ENCODE results near the gene TENM4.

DNA sequence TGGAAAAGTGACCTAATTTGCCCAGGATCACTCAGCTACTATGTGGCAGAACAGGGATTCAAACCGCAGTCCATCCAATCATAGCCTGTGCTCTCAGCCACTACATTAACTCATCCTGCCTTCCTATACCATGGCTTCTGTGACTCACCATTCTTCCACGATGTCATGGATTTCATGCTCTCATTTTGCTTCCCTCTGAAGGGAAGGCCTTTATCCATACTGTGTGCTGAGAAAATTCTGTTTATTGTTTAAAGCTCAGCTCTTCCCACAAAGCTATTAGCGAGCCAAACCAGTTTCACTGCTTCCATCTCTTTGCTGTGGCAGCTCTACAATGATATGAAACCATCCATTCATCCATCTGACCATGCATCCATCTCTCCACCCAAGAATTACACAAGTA is 289.9 kb downstream of the TENM4 start:
- TF ChIP-seq TAF1 (IDR thresholded peaks at IDR 0.05; ENCODE audit: low read depth) = no peak
- no peak for TF ChIP-seq ZBTB7A (IDR thresholded peaks at IDR 0.05; ENCODE audit: low read depth)
- TF ChIP-seq, protein P1, sequence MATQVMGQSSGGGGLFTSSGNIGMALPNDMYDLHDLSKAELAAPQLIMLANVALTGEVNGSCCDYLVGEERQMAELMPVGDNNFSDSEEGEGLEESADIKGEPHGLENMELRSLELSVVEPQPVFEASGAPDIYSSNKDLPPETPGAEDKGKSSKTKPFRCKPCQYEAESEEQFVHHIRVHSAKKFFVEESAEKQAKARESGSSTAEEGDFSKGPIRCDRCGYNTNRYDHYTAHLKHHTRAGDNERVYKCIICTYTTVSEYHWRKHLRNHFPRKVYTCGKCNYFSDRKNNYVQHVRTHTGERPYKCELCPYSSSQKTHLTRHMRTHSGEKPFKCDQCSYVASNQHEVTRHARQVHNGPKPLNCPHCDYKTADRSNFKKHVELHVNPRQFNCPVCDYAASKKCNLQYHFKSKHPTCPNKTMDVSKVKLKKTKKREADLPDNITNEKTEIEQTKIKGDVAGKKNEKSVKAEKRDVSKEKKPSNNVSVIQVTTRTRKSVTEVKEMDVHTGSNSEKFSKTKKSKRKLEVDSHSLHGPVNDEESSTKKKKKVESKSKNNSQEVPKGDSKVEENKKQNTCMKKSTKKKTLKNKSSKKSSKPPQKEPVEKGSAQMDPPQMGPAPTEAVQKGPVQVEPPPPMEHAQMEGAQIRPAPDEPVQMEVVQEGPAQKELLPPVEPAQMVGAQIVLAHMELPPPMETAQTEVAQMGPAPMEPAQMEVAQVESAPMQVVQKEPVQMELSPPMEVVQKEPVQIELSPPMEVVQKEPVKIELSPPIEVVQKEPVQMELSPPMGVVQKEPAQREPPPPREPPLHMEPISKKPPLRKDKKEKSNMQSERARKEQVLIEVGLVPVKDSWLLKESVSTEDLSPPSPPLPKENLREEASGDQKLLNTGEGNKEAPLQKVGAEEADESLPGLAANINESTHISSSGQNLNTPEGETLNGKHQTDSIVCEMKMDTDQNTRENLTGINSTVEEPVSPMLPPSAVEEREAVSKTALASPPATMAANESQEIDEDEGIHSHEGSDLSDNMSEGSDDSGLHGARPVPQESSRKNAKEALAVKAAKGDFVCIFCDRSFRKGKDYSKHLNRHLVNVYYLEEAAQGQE (IDR thresholded peaks at IDR 0.05; ENCODE audit: low read depth) = no peak
- TF ChIP-seq CEBPB (IDR thresholded peaks at IDR 0.05) = no peak
- TF ChIP-seq EP300 (IDR thresholded peaks at IDR 0.05; ENCODE audit: borderline replicate concordance) = no peak
- TF ChIP-seq YY1 (IDR thresholded peaks at IDR 0.05; ENCODE audit: low read depth) = no peak
- no peak for TF ChIP-seq RAD21 (IDR thresholded peaks at IDR 0.05; ENCODE audit: low read depth)
- TF ChIP-seq, protein P2, sequence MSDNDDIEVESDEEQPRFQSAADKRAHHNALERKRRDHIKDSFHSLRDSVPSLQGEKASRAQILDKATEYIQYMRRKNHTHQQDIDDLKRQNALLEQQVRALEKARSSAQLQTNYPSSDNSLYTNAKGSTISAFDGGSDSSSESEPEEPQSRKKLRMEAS (IDR thresholded peaks at IDR 0.05) = no peak
- no peak for TF ChIP-seq EGR1 (IDR thresholded peaks at IDR 0.05)
- TF ChIP-seq TEAD4 (IDR thresholded peaks at IDR 0.05) = no peak

All from Ishikawa (cell line).